ENCODE data around the gene ALG14. TPM values are rescaled to one million over a fixed set of nuclear protein-coding genes. Genes with fewer than 3 reads are reported as not detected.
A peak's percentile ranks its signal among the peaks of the same experiment; 100 is the strongest.
"Not testable (repeated sequence)": the region's sequence is repeated elsewhere in the genome, so short reads cannot be mapped to it uniquely, and the experiment has no call there.

The ALG14 gene
- total and polyA plus RNA-seq, 2 experiments from 2014 or later, result 2.7 to 8.2 TPM

- Histone ChIP-seq H3K4me1 (ENCODE audit: low read depth) (peaks cover 11% of the 10 kb centered on the region), H3K9me3 (ENCODE audit: low read depth) (no peaks in the 10 kb centered on the region), H3K36me3 (no peaks in the 10 kb centered on the region), H3K27ac (no peak overlapping the region), H3K4me3 (no peak overlapping the region), H3K27me3 (no peaks in the 10 kb centered on the region)
- no peak for DNase-seq (ENCODE audit: low read depth in 1 of 2, low spot score in 1 of 2)
- no peak for TF ChIP-seq CTCF (IDR thresholded peaks at IDR 0.05; ENCODE audit: low read depth, low read length)
These were observed 15.4 kb downstream of the ALG14 start for GRCh38 chr1:95057351-95057750.

GRCh38 chr1:95049935-95050334, 22.8 kb downstream of the ALG14 start:
- Histone ChIP-seq H3K4me1 (ENCODE audit: low read depth) (no peaks in the 10 kb centered on the region), H3K36me3 (no peaks in the 10 kb centered on the region), H3K27me3 (no peaks in the 10 kb centered on the region), H3K27ac (no peak overlapping the region), H3K4me3 (no peak overlapping the region), H3K9me3 (ENCODE audit: low read depth) (no peaks in the 10 kb centered on the region)
- TF ChIP-seq CTCF (IDR thresholded peaks at IDR 0.05; ENCODE audit: low read depth, low read length), result no peak
- no peak for DNase-seq (ENCODE audit: low read depth in 1 of 2, low spot score in 1 of 2)

GRCh38 chr1:95048317-95048716, 24.4 kb downstream of the ALG14 start:
- no peak for DNase-seq (ENCODE audit: low read depth in 1 of 2, low spot score in 1 of 2)
- TF ChIP-seq CTCF (IDR thresholded peaks at IDR 0.05; ENCODE audit: low read depth, low read length), result no peak
- H3K27ac ChIP-seq, result no peak overlapping the region
- H3K4me3 ChIP-seq, result no peak overlapping the region
- H3K27me3 ChIP-seq, result no peaks in the 10 kb centered on the region
- no peaks in the 10 kb centered on the region for H3K9me3 ChIP-seq (ENCODE audit: low read depth)
- H3K4me1 ChIP-seq (ENCODE audit: low read depth), result no peaks in the 10 kb centered on the region
- H3K36me3 ChIP-seq, result no peaks in the 10 kb centered on the region

GRCh38 chr1:95047624-95048023, 25.1 kb downstream of the ALG14 start:
- DNase-seq (ENCODE audit: low read depth in 1 of 2, low spot score in 1 of 2); H3K4me3 ChIP-seq; H3K4me1 ChIP-seq (ENCODE audit: low read depth); H3K27me3 ChIP-seq; H3K9me3 ChIP-seq (ENCODE audit: low read depth); H3K27ac ChIP-seq; H3K36me3 ChIP-seq: not testable (repeated sequence)

- no peak for TF ChIP-seq CTCF (IDR thresholded peaks at IDR 0.05; ENCODE audit: low read depth, low read length)
- no peak for DNase-seq (ENCODE audit: low read depth in 1 of 2, low spot score in 1 of 2)
- Histone ChIP-seq H3K36me3 (no peaks in the 10 kb centered on the region), H3K27ac (no peak overlapping the region), H3K4me1 (ENCODE audit: low read depth) (peaks cover 11% of the 10 kb centered on the region), H3K27me3 (no peaks in the 10 kb centered on the region), H3K9me3 (ENCODE audit: low read depth) (no peaks in the 10 kb centered on the region), H3K4me3 (no peak overlapping the region)
These were observed 26.4 kb downstream of the ALG14 start for GRCh38 chr1:95046359-95046758.

- H3K27ac ChIP-seq, result no peak overlapping the region
- no peaks in the 10 kb centered on the region for H3K9me3 ChIP-seq (ENCODE audit: low read depth)
- H3K4me3 ChIP-seq, result no peak overlapping the region
- TF ChIP-seq CTCF (IDR thresholded peaks at IDR 0.05; ENCODE audit: low read depth, low read length), result peak; percentile 99
- no peaks in the 10 kb centered on the region for H3K27me3 ChIP-seq
- H3K4me1 ChIP-seq (ENCODE audit: low read depth), result peaks cover 11% of the 10 kb centered on the region
- peak; percentile 88 to 91 for DNase-seq (ENCODE audit: low read depth in 1 of 2, low spot score in 1 of 2)
- H3K36me3 ChIP-seq, result no peaks in the 10 kb centered on the region
These were observed 29.4 kb downstream of the ALG14 start for GRCh38 chr1:95043141-95043980.

Data from cardiac muscle cell (in vitro differentiated cells and primary cell).